GM12873 (cell line): Measurements from ENCODE around the gene ARHGAP26.

Experiments
- CTCF ChIP-seq: IDR thresholded peaks from 2 replicates; pipeline ENCODE4 v1.5.1; 2012; ENCODE audit warnings: low read depth, mild to moderate bottlenecking, moderate library complexity, low read length, control low read depth; ENCODE audit not compliant: insufficient read depth; ENCODE audit errors: missing control alignments

Gene ARHGAP26

GRCh38 chr5:143068712-143069111 lies 298.5 kb downstream of the ARHGAP26 start:
- no peak for TF ChIP-seq CTCF

- TF ChIP-seq CTCF = no peak
These were observed 301.8 kb downstream of the ARHGAP26 start for GRCh38 chr5:143071927-143072326.

GRCh38 chr5:143072734-143073133 lies 302.6 kb downstream of the ARHGAP26 start:
- no peak for TF ChIP-seq CTCF

GRCh38 chr5:143073766-143074165 lies 303.6 kb downstream of the ARHGAP26 start:
- TF ChIP-seq CTCF = no peak

GRCh38 chr5:143074414-143074996 lies 304.3 kb downstream of the ARHGAP26 start:
- TF ChIP-seq CTCF = no peak

- no peak for TF ChIP-seq CTCF
These were observed 306.2 kb downstream of the ARHGAP26 start for GRCh38 chr5:143076377-143076776.

- no peak for TF ChIP-seq CTCF
These were observed 307.4 kb downstream of the ARHGAP26 start for GRCh38 chr5:143077453-143078103.

- TF ChIP-seq CTCF = no peak
These were observed 308.1 kb downstream of the ARHGAP26 start for GRCh38 chr5:143078313-143078712.
